Endothelial cell (in vitro differentiated cells): Measurements from ENCODE around the gene EARS2. TPM values are rescaled to one million over a fixed set of nuclear protein-coding genes. Genes with fewer than 3 reads are reported as not detected.

Experiments used
- DNase-seq: peaks from one replicate; pipeline ENCODE4 v3.0.0; 2021; ENCODE audit warnings: low spot score
- H3K27ac Mint-ChIP-seq: one replicate; pipeline ENCODE4 v1.8.0; 2021; ENCODE audit warnings: mixed read lengths, inconsistent platforms; ENCODE audit not compliant: unreplicated experiment
- H3K27me3 Mint-ChIP-seq: one replicate; pipeline ENCODE4 v1.8.0; 2021; ENCODE audit warnings: mild to moderate bottlenecking, moderate library complexity, mixed read lengths, inconsistent platforms; ENCODE audit not compliant: unreplicated experiment
- H3K36me3 Mint-ChIP-seq: one replicate; pipeline ENCODE4 v1.8.0; 2021; ENCODE audit warnings: mild to moderate bottlenecking, low read depth, mixed read lengths, inconsistent platforms; ENCODE audit not compliant: unreplicated experiment
- H3K4me1 Mint-ChIP-seq: one replicate; pipeline ENCODE4 v1.8.0; 2021; ENCODE audit warnings: mild to moderate bottlenecking, mixed read lengths, inconsistent platforms; ENCODE audit not compliant: unreplicated experiment
- H3K4me3 Mint-ChIP-seq: one replicate; pipeline ENCODE4 v1.8.0; 2021; ENCODE audit warnings: mild to moderate bottlenecking, mixed read lengths, inconsistent platforms; ENCODE audit not compliant: unreplicated experiment
- H3K9me3 Mint-ChIP-seq: one replicate; pipeline ENCODE4 v1.8.0; 2021; ENCODE audit warnings: mixed read lengths, inconsistent platforms; ENCODE audit not compliant: unreplicated experiment
- CTCF ChIP-seq: fragments of 200-600 bp; sonication (generic); IDR thresholded peaks from one replicate; pipeline ENCODE4 v1.5.0; 2021; ENCODE audit warnings: antibody characterized with exemption; ENCODE audit not compliant: unreplicated experiment
- total RNA-seq: library from RNA; stranded (reverse); fragmentation: NEBNext Ultra II Directional; extraction: Animal tissue kit (Norgen Biotek cat#: 25700); gene quantifications from one replicate; pipeline ENCODE4 v1.2.1, GENCODE V29; 2021; ENCODE audit not compliant: unreplicated experiment

EARS2 gene
- total RNA-seq, 1 donor from 2014 or later: 14.1 TPM

GRCh38 chr16:23482778-23483177 is 74.4 kb downstream of the EARS2 start:
- Mint-ChIP-seq H3K4me3 (no peak overlapping the region), H3K27me3 (peaks cover 12% of the 10 kb centered on the region), H3K9me3 (no peaks in the 10 kb centered on the region), H3K36me3 (peaks cover 52% of the 10 kb centered on the region), H3K4me1 (no peaks in the 10 kb centered on the region), H3K27ac (no peak overlapping the region)
- DNase-seq: no peak
- no peak for TF ChIP-seq CTCF

DNA sequence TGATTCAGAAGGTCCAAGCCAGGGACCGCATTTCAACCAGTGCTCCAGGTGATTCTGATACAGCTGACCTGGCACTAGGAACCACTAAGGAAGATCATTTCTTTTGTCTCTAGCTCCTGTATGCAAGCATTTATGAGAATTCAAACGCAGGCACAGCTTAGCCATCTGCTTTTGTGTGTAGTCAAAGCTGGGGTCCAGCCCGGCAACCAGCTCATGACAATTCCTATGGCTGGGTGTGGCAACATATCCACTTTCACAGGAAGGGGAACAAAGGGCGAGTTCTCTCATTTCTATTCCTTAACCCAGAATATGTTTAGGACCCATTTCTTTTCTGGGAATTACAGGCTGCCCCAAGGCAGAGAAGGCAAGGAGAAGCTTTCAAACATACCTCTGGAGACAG is 76.9 kb downstream of the EARS2 start:
- no peak for DNase-seq
- H3K4me3 Mint-ChIP-seq: peak overlapping the region; percentile 42
- H3K36me3 Mint-ChIP-seq: peaks cover 41% of the 10 kb centered on the region
- no peak overlapping the region for H3K27ac Mint-ChIP-seq
- no peaks in the 10 kb centered on the region for H3K4me1 Mint-ChIP-seq
- TF ChIP-seq CTCF: no peak
- H3K27me3 Mint-ChIP-seq: peaks cover 9% of the 10 kb centered on the region
- no peaks in the 10 kb centered on the region for H3K9me3 Mint-ChIP-seq

DNA sequence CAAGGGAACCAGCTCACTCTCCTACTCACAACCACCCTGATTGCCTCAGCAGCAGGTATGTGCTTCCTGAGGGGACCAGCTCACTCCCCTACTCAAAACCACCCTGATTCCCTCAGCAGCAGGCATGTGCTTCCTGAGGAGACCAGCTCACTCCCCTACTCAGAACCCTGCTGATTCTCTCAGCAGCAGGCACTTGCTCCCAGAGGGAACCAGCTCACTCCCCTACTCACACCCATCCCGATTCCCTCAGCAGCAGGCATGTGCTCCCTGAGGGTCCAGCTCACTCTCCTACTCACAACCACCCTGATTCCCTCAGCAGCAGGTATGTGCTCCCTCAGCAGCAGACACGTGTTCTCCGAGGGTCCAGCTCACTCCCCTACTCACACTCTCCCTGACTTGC is 78.0 kb downstream of the EARS2 start:
- peak overlapping the region; percentile 43 for H3K4me3 Mint-ChIP-seq
- H3K9me3 Mint-ChIP-seq: no peaks in the 10 kb centered on the region
- H3K27ac Mint-ChIP-seq: no peak overlapping the region
- H3K4me1 Mint-ChIP-seq: no peaks in the 10 kb centered on the region
- H3K27me3 Mint-ChIP-seq: peaks cover 9% of the 10 kb centered on the region
- no peak for DNase-seq
- H3K36me3 Mint-ChIP-seq: peaks cover 33% of the 10 kb centered on the region
- TF ChIP-seq CTCF: no peak

DNA sequence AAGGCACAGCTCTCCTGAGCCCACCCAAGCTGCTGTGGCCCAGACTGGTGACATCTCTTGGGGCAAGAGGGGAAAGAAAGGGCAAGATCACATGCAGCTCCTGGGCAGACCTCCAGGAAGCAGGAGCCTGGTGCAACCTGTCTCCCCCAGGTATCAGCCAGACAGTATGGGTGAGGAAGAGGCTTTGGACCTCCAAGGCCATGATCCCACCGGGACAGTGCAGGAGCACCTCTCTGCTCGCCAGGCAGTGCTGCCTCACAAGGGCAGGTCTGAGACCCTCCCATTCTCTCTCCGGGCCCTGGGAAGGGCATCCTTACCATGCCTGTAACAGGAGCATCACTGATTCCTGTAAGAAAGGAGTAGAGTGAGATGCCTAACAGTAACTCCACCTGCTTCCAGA is 78.6 kb downstream of the EARS2 start:
- Mint-ChIP-seq H3K36me3 (peaks cover 33% of the 10 kb centered on the region), H3K4me1 (no peaks in the 10 kb centered on the region), H3K4me3 (no peak overlapping the region), H3K27ac (peak overlapping the region; percentile 13), H3K9me3 (no peaks in the 10 kb centered on the region), H3K27me3 (peaks cover 9% of the 10 kb centered on the region)
- no peak for DNase-seq
- TF ChIP-seq CTCF: no peak

DNA sequence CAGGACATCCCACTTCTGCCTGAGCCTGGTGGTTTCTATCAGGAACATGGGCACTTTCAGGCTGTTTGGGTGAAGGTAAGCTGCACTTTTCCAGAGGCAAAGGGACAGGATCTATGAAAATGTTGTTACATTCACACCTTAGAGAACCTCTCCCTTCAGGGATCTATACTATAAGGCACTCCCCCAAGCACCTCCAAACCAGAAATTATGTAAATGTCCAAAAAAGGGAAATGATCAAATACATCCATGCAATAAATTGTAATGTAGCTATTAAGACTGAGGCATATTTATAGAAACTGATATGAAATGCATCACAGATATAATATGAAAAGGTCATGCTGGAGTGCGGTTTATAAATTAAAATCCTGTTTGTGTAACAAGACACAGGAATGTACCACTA is 80.9 kb downstream of the EARS2 start:
- no peaks in the 10 kb centered on the region for H3K4me1 Mint-ChIP-seq
- no peak overlapping the region for H3K27ac Mint-ChIP-seq
- no peak overlapping the region for H3K4me3 Mint-ChIP-seq
- peaks cover 22% of the 10 kb centered on the region for H3K36me3 Mint-ChIP-seq
- peaks cover 6% of the 10 kb centered on the region for H3K27me3 Mint-ChIP-seq
- DNase-seq: no peak
- no peaks in the 10 kb centered on the region for H3K9me3 Mint-ChIP-seq
- TF ChIP-seq CTCF: no peak

Other genes with a start within 250 kb of the EARS2 start
- gene COG7, start 104.2 kb downstream of the EARS2 start, total RNA-seq: 10.1 TPM
- 65.1 TPM for gene GGA2, start 46.9 kb downstream of the EARS2 start, total RNA-seq
- gene UBFD1, start 377 bp upstream of the EARS2 start, total RNA-seq: 89.1 TPM
- 91.7 TPM for gene NDUFAB1, start 39.0 kb upstream of the EARS2 start, total RNA-seq
- gene PALB2, start 84.0 kb upstream of the EARS2 start, total RNA-seq: 14.5 TPM
- gene DCTN5, start 84.1 kb upstream of the EARS2 start, total RNA-seq: 93.8 TPM
- gene PLK1, start 121.5 kb upstream of the EARS2 start, total RNA-seq: 16.0 TPM
- gene ERN2, start 155.9 kb upstream of the EARS2 start, total RNA-seq: 0.80 TPM
- not detected for gene CHP2, start 197.7 kb upstream of the EARS2 start, total RNA-seq